GM12874 (cell line): ENCODE data around the gene PFKL.

Experiments
- CTCF ChIP-seq: IDR thresholded peaks from 2 replicates; pipeline ENCODE4 v1.5.1; 2011; ENCODE audit warnings: low read depth, mild to moderate bottlenecking, control low read depth, low read length, moderate library complexity; ENCODE audit not compliant: insufficient read depth

PFKL gene

GRCh38 chr21:44324106-44324853 is 24.4 kb downstream of the PFKL start:
- TF ChIP-seq CTCF = no peak

GRCh38 chr21:44324854-44325107 is 24.9 kb downstream of the PFKL start:
- TF ChIP-seq CTCF = no peak

- TF ChIP-seq CTCF = no peak
These were observed 25.8 kb downstream of the PFKL start for GRCh38 chr21:44325386-44326271.

- TF ChIP-seq CTCF = no peak
These were observed 26.4 kb downstream of the PFKL start for GRCh38 chr21:44326272-44326647.

GRCh38 chr21:44326716-44327602 is 27.1 kb downstream of the PFKL start:
- TF ChIP-seq CTCF = no peak

- TF ChIP-seq CTCF = no peak
These were observed 27.7 kb downstream of the PFKL start for GRCh38 chr21:44327603-44327974.
